Lung microvascular endothelial cell (primary cell): ENCODE data around the gene NFIC. TPM values are rescaled to one million over a fixed set of nuclear protein-coding genes. Genes with fewer than 3 reads are reported as not detected.

Source experiments
- DNase-seq, 2 donors: peaks; one replicate each; pipeline versions ENCODE4 v3.0.0 to v3.0.0-alpha.2; 2010; ENCODE audit warnings: low read depth in 2 of 2
- total RNA-seq: library from RNA; depleted of rRNA; stranded (reverse); fragments of >200 nt; gene quantifications from 2 replicates; pipeline ENCODE4 v1.2.1, GENCODE V29; 2014

Gene NFIC
- total RNA-seq, 1 donor from 2014 or later: 11.7 TPM

- no peak for DNase-seq
These were observed 98.3 kb downstream of the NFIC start for GRCh38 chr19:3464587-3465235.

DNA sequence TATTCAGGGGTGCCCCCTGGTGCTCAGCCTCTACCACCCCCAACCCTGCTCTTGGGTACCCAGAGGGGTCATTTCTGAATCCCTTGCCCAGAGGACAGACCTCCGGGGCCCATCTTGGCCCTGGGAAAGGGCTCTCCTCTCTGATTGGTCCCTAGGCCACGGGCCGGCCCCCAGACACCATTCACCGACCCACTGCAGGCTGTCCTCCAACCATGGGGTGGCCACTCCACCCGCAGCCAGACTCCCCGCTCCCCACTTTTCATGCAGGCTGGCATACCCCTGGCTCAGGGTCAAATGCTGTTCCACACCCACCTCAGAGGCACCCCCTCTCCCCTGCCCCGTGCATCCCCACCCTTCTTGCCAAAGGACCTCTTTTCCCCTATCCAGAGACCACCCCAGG is 99.2 kb downstream of the NFIC start:
- no peak for DNase-seq

DNA sequence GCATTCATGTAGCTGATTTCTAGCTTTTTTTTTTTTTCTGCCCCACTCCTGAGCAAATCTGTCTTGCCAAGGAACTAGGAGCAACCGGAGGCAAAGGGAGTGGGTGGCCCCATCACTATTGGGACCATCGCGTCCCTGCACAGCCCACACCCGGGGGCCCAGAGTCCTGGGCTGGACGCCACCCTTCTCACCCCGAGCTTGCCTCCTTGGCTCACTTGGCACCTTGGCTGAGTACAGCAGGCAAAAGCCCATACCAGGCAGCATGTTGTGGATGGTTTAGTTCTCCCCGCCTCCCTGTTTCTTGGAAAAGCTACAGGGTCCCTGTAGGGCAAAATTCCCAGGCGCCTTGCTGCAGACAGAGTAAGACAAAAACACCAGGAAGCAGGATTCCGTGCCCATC is 100.3 kb downstream of the NFIC start:
- no peak for DNase-seq

DNA sequence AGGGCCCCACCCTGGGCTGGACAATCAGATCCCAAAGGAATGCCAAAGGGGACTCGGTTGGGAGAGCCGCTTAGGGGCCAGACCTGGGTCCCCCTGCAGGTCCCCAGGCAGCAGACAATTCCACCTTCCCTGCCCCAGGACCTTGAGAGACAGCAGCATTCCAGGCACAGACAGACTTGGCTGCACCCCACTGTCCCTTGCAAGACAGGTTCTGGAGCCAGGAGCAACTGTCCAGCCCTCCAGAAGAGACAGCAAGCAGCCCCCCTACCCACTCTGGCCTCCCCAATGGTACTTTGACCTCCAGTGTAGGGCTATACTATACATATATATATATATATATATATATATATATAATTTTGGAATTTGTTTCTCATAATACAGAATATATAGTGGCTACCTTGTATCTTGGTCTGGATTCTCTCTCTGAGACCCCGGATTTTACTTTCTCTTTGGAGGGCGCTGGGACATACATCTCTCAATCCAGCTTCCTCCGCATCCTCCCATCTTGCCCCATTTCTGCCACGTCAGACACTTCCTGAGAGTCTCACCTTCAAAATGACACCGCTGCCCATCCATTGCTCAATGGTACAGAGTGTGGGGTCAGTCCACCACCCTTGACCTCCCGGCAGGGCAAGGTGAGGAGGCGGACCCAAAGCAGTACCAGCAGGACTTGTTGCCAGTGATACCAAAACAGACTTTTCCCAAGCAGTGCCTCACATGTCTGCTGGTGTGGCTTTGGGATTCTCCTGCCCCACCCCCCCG is 101.2 kb downstream of the NFIC start:
- DNase-seq: no peak

DNA sequence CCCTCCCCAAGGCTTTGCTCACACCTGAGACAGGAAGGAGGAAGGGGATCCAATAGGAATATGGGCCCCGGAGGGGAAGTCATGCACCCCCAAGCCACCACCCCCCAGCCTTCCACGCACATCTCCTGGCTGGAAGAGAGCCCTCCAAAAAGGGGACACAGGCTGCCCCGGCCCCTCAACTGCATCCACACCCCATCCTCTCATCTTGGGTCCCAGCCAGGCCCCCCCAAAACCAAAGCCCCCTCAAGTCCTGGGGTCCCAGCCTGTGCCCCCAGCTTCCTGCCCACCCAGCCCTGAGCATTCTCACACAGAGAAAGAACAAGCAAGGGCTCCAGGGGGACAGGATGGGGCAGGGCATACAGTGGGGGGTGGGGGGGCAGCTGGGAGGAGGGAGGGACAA is 101.8 kb downstream of the NFIC start:
- DNase-seq: no peak

- DNase-seq: no peak
These were observed 103.5 kb downstream of the NFIC start for GRCh38 chr19:3469638-3470499.

DNA sequence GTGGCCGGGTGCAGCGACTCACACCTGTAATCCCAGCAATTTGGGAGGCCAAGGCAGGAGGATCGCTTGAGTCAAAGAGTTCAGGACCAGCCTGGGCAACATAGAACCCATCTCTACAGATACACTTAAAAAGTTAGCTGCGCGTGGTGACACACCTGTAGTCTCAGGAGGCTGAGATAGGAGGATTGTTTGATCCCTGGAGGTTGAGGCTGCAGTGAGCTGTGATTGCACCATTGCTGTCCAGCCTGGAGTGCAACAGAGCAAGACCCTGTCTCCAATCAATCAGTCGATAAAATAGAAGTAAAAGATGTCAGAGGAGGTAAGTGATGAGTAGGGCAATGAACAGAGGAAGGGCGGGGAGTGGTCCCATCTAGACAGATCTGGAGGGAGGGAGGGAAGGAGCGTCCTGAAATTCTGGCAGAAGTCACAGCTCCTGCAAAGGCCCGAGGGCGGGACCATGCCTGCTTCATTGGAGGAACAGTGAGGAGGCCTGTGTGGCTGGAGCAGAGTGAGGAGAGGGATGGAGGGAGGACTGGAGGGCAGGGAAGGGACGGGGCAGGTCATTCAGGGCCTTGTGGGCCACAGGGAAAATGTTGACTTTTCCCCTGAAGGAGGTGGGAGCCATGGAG is 104.2 kb downstream of the NFIC start:
- no peak for DNase-seq

DNA sequence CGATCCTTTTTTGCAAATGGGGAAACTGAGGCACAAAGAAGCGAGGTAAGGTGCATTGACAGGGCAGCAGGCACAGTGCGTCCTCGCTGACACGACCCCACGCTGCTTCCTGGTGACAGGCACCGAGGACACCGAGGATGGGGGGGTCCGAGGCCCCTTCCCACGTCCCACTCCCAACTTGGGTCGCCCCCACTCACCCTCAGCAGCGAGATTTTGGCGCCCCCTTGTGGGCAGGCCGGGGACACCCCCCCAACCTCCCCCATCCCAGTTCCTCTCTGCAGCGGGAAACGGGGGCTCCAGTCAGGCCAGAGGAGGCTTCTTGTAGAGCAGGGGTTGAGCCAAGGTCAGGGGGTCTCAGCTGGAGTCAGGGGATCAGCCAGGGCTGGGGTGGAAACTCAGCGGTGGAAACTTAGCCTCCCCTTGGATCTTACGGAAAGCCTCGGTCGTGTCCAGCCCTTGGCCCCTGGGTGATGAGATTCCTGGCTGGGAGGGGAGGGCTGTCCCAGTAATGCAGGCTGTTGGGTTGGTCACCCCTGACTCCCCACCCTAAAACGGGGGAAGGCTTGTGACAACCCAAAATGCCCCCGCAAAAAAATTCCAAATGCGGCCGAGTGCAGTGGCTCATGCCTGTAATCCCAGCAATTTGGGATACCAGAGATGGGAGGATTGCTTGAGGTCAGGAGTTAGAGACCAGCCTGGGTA is 105.7 kb downstream of the NFIC start:
- peak in 1 of 2 donors; percentile 46 for DNase-seq

- no peak for DNase-seq
These were observed 107.6 kb downstream of the NFIC start for GRCh38 chr19:3474010-3474409.

GRCh38 chr19:3474614-3475013 is 108.2 kb downstream of the NFIC start:
- DNase-seq: no peak

GRCh38 chr19:3475449-3475848 is 109.1 kb downstream of the NFIC start:
- DNase-seq: no peak

DNA sequence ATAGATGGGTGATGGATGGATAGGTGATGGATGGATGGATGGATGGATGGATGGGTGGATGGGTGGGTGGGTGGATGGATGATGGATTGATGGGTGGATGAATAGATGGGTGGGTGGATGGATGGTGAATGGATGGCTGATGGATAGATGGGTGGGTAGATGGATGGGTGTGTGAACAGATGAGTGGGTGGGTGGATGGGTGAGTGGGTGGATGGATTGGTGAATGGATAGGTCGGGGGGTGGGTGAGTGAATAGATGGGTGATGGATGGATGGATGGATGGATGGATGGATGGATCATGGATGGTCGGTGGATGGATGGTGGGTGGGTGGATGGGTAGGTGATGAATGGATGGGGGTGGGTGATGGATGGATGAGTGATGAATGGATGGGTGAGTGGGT is 110.4 kb downstream of the NFIC start:
- no peak for DNase-seq

GRCh38 chr19:3477506-3477905 is 111.1 kb downstream of the NFIC start:
- no peak for DNase-seq

DNA sequence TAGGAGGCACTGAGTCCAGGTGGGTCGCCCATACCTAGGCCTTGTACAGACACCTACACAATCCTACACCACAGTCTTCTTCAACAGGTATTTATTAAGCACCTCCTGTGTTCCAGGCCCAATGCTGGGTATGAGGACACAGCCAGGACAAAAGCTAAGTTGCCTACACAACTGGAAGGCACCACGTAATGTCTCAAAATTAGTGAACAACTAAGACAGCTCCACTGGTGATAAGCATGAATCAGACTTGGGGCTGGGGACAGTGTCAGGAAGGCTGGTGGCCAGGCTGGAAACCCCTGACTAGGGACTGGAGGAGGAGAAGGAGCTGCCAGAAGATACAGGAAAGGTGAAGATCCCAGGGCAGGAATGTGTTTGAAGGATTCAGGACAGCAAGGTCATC is 111.6 kb downstream of the NFIC start:
- DNase-seq: no peak

- DNase-seq: no peak
These were observed 112.2 kb downstream of the NFIC start for GRCh38 chr19:3478409-3479176.

GRCh38 chr19:3479177-3479833 is 112.9 kb downstream of the NFIC start:
- peak in 1 of 2 donors; percentile 23 for DNase-seq

DNA sequence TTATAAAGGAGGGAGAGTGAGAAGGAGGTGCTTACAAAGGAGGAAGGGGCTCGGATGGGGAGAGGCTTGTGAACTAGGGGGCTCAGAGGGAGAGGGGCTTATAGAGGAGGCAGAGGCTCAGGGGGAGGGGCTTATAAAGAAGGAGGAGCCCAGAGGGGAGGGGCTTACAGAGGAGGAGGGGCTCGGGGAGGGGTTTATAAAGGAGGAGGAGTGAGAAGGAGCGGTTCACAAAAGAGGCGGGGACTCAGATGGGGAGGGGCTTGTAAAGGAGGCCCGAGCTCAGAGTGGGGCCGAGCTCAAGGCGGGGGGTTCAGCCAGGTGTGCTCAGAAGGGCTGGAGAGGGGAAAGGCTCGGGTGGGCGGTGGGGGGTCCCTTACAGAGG is 113.4 kb downstream of the NFIC start:
- no peak for DNase-seq

- no peak for DNase-seq
These were observed 114.2 kb downstream of the NFIC start, which contains the start of gene SMIM24 for GRCh38 chr19:3480383-3481091. SMIM24 (minus strand) TSS chr19:3480525; CDS start chr19:3480463, 62 bp downstream.
